Osteocyte (in vitro differentiated cells): ENCODE measurements around the gene GNG11. TPM values are rescaled to one million over a fixed set of nuclear protein-coding genes. Genes with fewer than 3 reads are reported as not detected.
"Not testable (repeated sequence)": the region's sequence is repeated elsewhere in the genome, so short reads cannot be mapped to it uniquely, and the experiment has no call there.

Experiments used
- DNase-seq: peaks from one replicate; pipeline ENCODE4 v3.0.0; 2021; ENCODE audit warnings: mixed read lengths; ENCODE audit not compliant: unreplicated experiment; ENCODE audit errors: extremely low spot score
- H3K27ac Mint-ChIP-seq: one replicate; pipeline ENCODE4 v1.8.0; 2021; ENCODE audit warnings: mild to moderate bottlenecking, mixed read lengths; ENCODE audit not compliant: unreplicated experiment
- H3K27me3 Mint-ChIP-seq: one replicate; pipeline ENCODE4 v1.8.0; 2021; ENCODE audit warnings: mixed read lengths; ENCODE audit not compliant: unreplicated experiment
- H3K36me3 Mint-ChIP-seq: one replicate; pipeline ENCODE4 v1.8.0; 2021; ENCODE audit warnings: mixed read lengths; ENCODE audit not compliant: unreplicated experiment
- H3K4me1 Mint-ChIP-seq: one replicate; pipeline ENCODE4 v1.8.0; 2021; ENCODE audit warnings: mixed read lengths; ENCODE audit not compliant: unreplicated experiment
- H3K4me3 Mint-ChIP-seq: one replicate; pipeline ENCODE4 v1.8.0; 2021; ENCODE audit warnings: mild to moderate bottlenecking, moderate library complexity, mixed read lengths; ENCODE audit not compliant: unreplicated experiment
- H3K9me3 Mint-ChIP-seq: one replicate; pipeline ENCODE4 v1.8.0; 2021; ENCODE audit warnings: mixed read lengths; ENCODE audit not compliant: unreplicated experiment
- total RNA-seq: library from RNA; stranded (reverse); gene quantifications from 2 replicates; pipeline ENCODE4 v1.2.1, GENCODE V29; 2021
- TF ChIP-seq, protein P1 (sequence below): fragments of 200-600 bp; sonication (generic); IDR thresholded peaks from 2 replicates; pipeline ENCODE4 v1.5.0; 2021; ENCODE audit warnings: antibody characterized with exemption, mild to moderate bottlenecking, moderate library complexity

The GNG11 gene
- total RNA-seq, 1 donor from 2014 or later, result 49.7 TPM

GRCh38 chr7:93902777-93903423 is 18.6 kb upstream of the GNG11 start:
- Mint-ChIP-seq H3K4me3 (no peak overlapping the region), H3K27ac (no peak overlapping the region), H3K9me3 (no peaks in the 10 kb centered on the region), H3K36me3 (no peaks in the 10 kb centered on the region), H3K4me1 (peaks cover 13% of the 10 kb centered on the region), H3K27me3 (peaks cover 2% of the 10 kb centered on the region)
- DNase-seq, result no peak
- TF ChIP-seq, protein P1, sequence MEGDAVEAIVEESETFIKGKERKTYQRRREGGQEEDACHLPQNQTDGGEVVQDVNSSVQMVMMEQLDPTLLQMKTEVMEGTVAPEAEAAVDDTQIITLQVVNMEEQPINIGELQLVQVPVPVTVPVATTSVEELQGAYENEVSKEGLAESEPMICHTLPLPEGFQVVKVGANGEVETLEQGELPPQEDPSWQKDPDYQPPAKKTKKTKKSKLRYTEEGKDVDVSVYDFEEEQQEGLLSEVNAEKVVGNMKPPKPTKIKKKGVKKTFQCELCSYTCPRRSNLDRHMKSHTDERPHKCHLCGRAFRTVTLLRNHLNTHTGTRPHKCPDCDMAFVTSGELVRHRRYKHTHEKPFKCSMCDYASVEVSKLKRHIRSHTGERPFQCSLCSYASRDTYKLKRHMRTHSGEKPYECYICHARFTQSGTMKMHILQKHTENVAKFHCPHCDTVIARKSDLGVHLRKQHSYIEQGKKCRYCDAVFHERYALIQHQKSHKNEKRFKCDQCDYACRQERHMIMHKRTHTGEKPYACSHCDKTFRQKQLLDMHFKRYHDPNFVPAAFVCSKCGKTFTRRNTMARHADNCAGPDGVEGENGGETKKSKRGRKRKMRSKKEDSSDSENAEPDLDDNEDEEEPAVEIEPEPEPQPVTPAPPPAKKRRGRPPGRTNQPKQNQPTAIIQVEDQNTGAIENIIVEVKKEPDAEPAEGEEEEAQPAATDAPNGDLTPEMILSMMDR, result peak; percentile 78

DNA sequence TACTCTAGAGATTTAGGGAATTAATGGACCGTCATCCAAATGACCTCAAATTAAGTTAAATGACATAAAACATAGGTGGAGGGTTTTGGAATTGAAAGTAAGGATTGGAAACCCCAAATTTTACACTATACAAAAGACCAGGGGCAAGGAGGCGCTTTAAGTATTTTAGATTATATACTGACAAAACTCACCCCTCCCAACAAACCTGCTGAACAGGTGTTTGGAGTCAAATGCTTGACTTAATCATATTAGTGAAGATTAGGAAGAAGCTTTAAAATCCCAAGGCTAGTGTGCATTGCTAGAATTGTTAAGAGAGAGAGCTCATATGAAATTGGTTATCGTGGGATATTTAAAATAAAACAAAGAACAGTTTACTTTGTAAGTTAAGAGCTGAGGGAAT is 15.3 kb upstream of the GNG11 start, which contains the start of gene GNGT1:
GNGT1 (plus strand) TSS at position 301 of the 400 bp plus-strand sequence. CDS start 180 bp downstream, outside the sequence.
- no peaks in the 10 kb centered on the region for H3K36me3 Mint-ChIP-seq
- peaks cover 22% of the 10 kb centered on the region for H3K4me1 Mint-ChIP-seq
- TF ChIP-seq, protein P1, result no peak
- H3K4me3 Mint-ChIP-seq, result no peak within 1 kb of the TSS
- H3K9me3 Mint-ChIP-seq, result no peaks in the 10 kb centered on the region
- H3K27me3 Mint-ChIP-seq, result no peaks in the 10 kb centered on the region
- DNase-seq, result no peak
- no peak within 1 kb of the TSS for H3K27ac Mint-ChIP-seq

DNA sequence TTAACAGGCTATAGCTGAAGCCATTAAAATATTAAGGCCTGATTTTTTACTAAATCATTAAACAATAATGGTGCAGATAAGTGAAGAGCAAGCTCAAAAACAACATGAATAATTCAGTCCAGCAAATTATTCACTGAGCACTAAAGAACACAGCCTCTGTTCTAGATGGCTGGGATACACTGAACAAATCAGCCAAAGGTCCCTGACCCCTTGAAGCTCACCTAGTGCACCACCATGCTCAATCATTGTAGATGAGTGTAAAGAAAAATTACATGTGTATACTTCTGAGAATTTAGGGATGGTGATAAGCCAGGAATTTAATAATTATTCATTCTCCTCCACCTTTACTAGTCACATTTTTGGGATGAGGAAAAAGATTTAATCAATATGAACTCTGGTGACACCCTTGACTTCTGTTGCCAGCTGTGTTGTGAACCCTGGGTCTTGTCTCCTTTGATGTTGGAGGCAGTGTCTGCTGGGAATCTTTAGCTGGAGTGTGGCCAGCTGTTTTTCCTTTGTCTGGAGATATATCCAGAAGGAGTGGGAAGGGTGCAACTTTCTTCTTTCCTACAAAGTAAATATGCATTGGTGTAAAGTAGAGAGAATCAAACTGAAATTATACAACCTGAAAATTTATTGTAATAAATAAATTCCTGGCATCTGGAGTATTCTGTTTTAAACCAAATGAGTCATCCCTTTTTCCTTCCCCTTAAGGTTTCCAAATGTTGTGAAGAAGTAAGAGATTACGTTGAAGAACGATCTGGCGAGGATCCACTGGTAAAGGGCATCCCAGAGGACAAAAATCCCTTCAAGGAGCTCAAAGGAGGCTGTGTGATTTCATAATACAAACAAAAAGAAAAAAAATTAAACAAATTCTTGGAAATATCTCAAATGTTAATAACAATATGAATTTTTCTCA is 11.2 kb upstream of the GNG11 start:
- H3K4me1 Mint-ChIP-seq, result peaks cover 44% of the 10 kb centered on the region

GRCh38 chr7:93911242-93911641 is 10.3 kb upstream of the GNG11 start:
- DNase-seq, H3K27me3 Mint-ChIP-seq, H3K36me3 Mint-ChIP-seq, H3K9me3 Mint-ChIP-seq, H3K4me3 Mint-ChIP-seq, H3K27ac Mint-ChIP-seq: not testable (repeated sequence)
- H3K4me1 Mint-ChIP-seq, result peaks cover 41% of the 10 kb centered on the region

More for the DNA sequence above, 11.2 kb upstream of the GNG11 start:
- DNase-seq, result no peak
- Mint-ChIP-seq H3K27ac (peak overlapping the region; percentile 65), H3K36me3 (no peaks in the 10 kb centered on the region), H3K9me3 (no peaks in the 10 kb centered on the region), H3K4me3 (no peak overlapping the region), H3K27me3 (no peaks in the 10 kb centered on the region)
- TF ChIP-seq, protein P1, result no peak

DNA sequence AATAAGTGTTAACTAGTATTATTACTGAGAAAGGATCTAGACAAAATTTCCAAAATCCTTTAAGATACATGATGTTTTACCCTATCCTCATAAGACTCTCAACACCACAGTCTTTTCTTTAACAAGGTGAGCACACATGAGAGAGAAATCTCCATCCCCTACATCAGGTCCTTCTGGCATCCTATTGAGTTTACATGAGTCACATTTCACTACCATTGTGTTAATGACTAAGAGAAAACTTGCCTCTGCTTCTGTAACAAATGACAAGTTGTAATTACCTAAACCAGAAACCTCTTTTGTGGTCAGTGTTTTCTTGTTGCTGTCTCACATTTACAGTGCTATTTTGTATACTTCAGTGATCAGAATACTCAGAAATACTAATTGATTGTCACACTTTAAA is 9.9 kb upstream of the GNG11 start:
- DNase-seq, H3K27ac Mint-ChIP-seq, H3K27me3 Mint-ChIP-seq, H3K9me3 Mint-ChIP-seq, H3K4me3 Mint-ChIP-seq, H3K36me3 Mint-ChIP-seq: not testable (repeated sequence)
- peaks cover 37% of the 10 kb centered on the region for H3K4me1 Mint-ChIP-seq

DNA sequence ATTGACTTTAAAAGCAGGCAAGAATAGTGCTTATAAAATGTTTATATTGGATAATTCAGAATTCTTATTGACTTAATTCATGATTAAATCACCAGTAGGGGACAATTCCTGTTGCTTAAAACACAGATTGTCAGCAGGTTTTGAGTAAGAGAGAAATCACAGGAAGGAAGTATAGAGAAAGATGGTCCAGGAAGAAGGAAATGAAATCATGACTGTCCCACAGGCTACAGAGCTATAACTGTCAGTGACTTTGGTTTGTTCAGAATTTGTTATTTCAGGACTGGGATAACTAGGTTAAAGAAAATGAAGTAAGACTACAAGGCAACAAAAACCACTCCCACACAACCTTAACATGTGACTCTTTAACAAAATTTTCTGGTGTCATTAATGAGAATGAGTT is 8.3 kb upstream of the GNG11 start:
- no peak overlapping the region for H3K4me3 Mint-ChIP-seq
- H3K27ac Mint-ChIP-seq, result peak overlapping the region; percentile 6
- peaks cover 33% of the 10 kb centered on the region for H3K4me1 Mint-ChIP-seq
- no peak for DNase-seq
- H3K36me3 Mint-ChIP-seq, result no peaks in the 10 kb centered on the region
- no peaks in the 10 kb centered on the region for H3K27me3 Mint-ChIP-seq
- no peaks in the 10 kb centered on the region for H3K9me3 Mint-ChIP-seq
- TF ChIP-seq, protein P1, result no peak
